Thoracic aorta (tissue), 2 donors: Measurements from ENCODE around the gene RAB44. TPM values are rescaled to one million over a fixed set of nuclear protein-coding genes. Genes with fewer than 3 reads are reported as not detected.
A peak's percentile ranks its signal among the peaks of the same experiment; 100 is the strongest.

Experiments used
- ATAC-seq: fragments of 150-250 bp; one replicate; pipeline ENCODE4 v1.8.0; 2017; ENCODE audit warnings: low read depth; ENCODE audit not compliant: insufficient number of reproducible peaks, low FRiP score
- DNase-seq: peaks from one replicate; pipeline ENCODE4 v3.0.0-alpha.2; 2020; ENCODE audit warnings: low spot score
- H3K27ac ChIP-seq, 2 donors: fragments of 200-600 bp; sonication (generic); 1 replicate in 1 of 2; 2 replicates in 1 of 2; pipeline ENCODE4 v1.5.1; 2016; ENCODE audit warnings: mild to moderate bottlenecking in 2 of 2, moderate library complexity in 2 of 2
- H3K27me3 ChIP-seq: fragments of 200-600 bp; sonication (generic); replicated peaks from 2 replicates; pipeline ENCODE4 v1.6.0; 2016; ENCODE audit warnings: mild to moderate bottlenecking; ENCODE audit not compliant: insufficient read depth
- H3K36me3 ChIP-seq: fragments of 200-600 bp; sonication (generic); one replicate; pipeline ENCODE4 v1.5.1; 2016
- H3K4me1 ChIP-seq, 2 donors: fragments of 200-600 bp; sonication (generic); 1 replicate in 1 of 2; 2 replicates in 1 of 2; pipeline versions ENCODE4 v1.5.1 to v1.6.0; 2016; ENCODE audit warnings: low read depth in 2 of 2, mild to moderate bottlenecking in 1 of 2; ENCODE audit not compliant: control insufficient read depth in 1 of 2
- H3K4me3 ChIP-seq: fragments of 200-600 bp; sonication (generic); 2 replicates; pipeline ENCODE4 v1.5.1; 2016; ENCODE audit warnings: mild to moderate bottlenecking
- H3K9me3 ChIP-seq: fragments of 200-600 bp; sonication (generic); 2 replicates; pipeline ENCODE4 v1.5.1; 2016
- total RNA-seq, 2 donors: library from RNA; depleted of rRNA; stranded (reverse); fragments of >200 nt; gene quantifications; one replicate each; pipeline versions ENCODE4 v1.1.0 to v1.2.3, GENCODE V29; 2016
- TF ChIP-seq, protein P1 (sequence below): fragments of 200-600 bp; sonication (generic); IDR thresholded peaks from one replicate; pipeline ENCODE4 v1.5.1; 2019; ENCODE audit warnings: antibody characterized with exemption

RAB44 gene
- total RNA-seq, 2 donors from 2014 or later, result 0.27 TPM; not detected in 1

GRCh38 chr6:36735110-36736071, 37.8 kb downstream of the RAB44 start:
- TF ChIP-seq, protein P1, sequence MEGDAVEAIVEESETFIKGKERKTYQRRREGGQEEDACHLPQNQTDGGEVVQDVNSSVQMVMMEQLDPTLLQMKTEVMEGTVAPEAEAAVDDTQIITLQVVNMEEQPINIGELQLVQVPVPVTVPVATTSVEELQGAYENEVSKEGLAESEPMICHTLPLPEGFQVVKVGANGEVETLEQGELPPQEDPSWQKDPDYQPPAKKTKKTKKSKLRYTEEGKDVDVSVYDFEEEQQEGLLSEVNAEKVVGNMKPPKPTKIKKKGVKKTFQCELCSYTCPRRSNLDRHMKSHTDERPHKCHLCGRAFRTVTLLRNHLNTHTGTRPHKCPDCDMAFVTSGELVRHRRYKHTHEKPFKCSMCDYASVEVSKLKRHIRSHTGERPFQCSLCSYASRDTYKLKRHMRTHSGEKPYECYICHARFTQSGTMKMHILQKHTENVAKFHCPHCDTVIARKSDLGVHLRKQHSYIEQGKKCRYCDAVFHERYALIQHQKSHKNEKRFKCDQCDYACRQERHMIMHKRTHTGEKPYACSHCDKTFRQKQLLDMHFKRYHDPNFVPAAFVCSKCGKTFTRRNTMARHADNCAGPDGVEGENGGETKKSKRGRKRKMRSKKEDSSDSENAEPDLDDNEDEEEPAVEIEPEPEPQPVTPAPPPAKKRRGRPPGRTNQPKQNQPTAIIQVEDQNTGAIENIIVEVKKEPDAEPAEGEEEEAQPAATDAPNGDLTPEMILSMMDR, result peak; percentile 28
- no peaks in the 10 kb centered on the region for H3K27me3 ChIP-seq
- H3K4me1 ChIP-seq, result peaks cover 5 to 17% of the 10 kb centered on the region in 2 donors
- H3K4me3 ChIP-seq, result peak overlapping the region; percentile 65
- no peaks in the 10 kb centered on the region for H3K36me3 ChIP-seq
- DNase-seq (peak; percentile 77), ATAC-seq (peak; percentile 78)
- peak overlapping the region; percentile 75 to 84 for H3K27ac ChIP-seq
- H3K9me3 ChIP-seq, result no peaks in the 10 kb centered on the region

DNA sequence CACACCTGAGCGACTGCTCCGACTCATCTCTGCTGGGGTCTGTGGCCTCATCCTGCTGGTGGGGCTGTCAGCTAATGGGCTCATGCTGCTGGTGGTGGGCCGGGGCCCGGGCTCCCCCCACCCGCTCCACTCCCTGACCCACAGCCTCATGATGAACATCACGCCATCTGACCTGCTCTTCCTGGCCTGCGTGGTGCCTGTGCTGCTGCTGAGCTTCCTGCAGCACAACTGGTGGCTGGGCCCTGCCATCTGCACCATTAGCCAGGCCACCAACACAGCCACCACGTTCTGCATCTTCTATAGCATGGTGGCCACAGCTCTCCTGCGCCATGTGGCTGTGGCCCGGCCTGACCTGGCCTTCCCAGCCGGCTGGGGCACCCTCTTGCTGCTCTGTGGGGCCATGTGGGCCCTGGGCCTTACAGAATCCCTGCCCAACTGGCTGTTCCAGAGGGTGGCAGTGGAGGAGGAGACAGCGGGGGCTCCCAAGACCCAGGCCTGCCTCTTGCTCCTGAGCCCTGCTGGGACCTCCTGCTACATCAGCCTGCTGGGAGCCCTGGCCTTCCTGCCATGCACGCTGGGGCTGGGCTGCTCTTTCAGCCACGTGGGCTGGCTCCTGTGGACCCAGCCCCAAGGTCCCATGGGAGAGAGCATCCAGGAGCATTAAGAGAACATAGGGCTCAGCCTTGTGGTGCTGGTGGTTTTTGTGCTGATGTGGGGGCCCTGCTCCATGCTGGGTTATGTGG, 39.6 kb downstream of the RAB44 start:
- no peak for ATAC-seq
- no peak overlapping the region for H3K4me3 ChIP-seq

GRCh38 chr6:36738108-36738507, 40.5 kb downstream of the RAB44 start:
- TF ChIP-seq, protein P1, result no peak
- DNase-seq, result no peak
- Histone ChIP-seq H3K4me1 (peaks cover 5 to 17% of the 10 kb centered on the region in 2 donors), H3K27me3 (no peaks in the 10 kb centered on the region), H3K36me3 (no peaks in the 10 kb centered on the region), H3K9me3 (no peaks in the 10 kb centered on the region), H3K4me3 (no peak overlapping the region), H3K27ac (no peak overlapping the region)
- ATAC-seq, result no peak

More for the DNA sequence above, 39.6 kb downstream of the RAB44 start:
- DNase-seq, result no peak
- Histone ChIP-seq H3K9me3 (no peaks in the 10 kb centered on the region), H3K4me1 (peaks cover 5 to 17% of the 10 kb centered on the region in 2 donors), H3K27ac (no peak overlapping the region), H3K27me3 (no peaks in the 10 kb centered on the region), H3K36me3 (no peaks in the 10 kb centered on the region)
- TF ChIP-seq, protein P1, result no peak

DNA sequence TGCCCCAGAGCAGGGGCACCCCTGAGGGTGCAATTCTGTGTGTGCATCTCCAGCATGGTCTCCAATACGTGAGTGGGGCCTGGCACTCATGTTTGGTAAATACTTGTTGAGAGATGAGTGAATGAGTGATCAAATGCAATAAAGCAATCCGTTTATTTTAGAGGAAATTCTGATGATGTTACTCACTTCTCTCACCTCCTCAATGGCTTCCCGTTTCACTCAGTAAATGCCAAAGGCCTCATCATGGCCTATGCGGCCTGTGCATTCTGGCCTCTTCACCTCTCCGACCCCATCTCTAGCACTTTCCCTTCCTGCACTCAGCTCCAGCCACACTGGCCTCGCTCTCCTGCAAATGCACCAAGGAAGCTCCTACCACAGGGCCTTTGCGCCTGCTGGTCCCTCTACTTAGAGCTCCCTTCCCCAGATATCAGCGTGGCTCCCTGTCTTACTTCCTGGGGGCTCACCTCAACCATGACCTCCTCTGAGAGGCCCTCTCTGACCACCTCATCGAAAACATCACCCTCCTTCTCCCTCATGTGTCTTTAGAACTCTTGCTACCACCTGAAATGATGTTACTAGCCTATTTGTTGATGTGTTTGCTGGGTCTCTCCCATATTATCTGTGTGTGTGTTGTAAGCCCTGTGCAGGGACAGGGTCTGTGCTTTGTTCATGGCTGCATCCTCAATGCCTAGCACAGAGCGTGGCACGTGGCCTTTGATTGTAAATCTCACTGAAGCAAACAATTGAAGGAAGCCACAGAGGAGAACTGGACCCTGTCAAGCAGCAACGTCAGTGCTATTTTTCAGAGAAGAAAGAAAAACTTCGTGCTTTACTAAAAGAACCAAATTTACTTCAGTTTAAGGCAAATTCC, 42.6 kb downstream of the RAB44 start:
- no peak overlapping the region for H3K4me3 ChIP-seq
- peaks cover 5 to 12% of the 10 kb centered on the region in 2 donors for H3K4me1 ChIP-seq
- no peak overlapping the region for H3K27ac ChIP-seq
- DNase-seq, result no peak
- TF ChIP-seq, protein P1, result no peak
- no peaks in the 10 kb centered on the region for H3K27me3 ChIP-seq
- no peaks in the 10 kb centered on the region for H3K36me3 ChIP-seq
- no peaks in the 10 kb centered on the region for H3K9me3 ChIP-seq
- no peak for ATAC-seq
